Ectodermal cell (in vitro differentiated cells): ENCODE data around the gene ENTR1.

Experiments used
- H3K27ac ChIP-seq: 2 replicates; pipeline ENCODE4 v1.7.0; 2013; ENCODE audit warnings: mild to moderate bottlenecking, low read depth, low read length; ENCODE audit not compliant: insufficient read depth, poor library complexity, severe bottlenecking
- H3K27me3 ChIP-seq: 2 replicates; pipeline ENCODE4 v1.7.0; 2013; ENCODE audit warnings: mild to moderate bottlenecking, low read length; ENCODE audit not compliant: insufficient read depth, control insufficient read depth, poor library complexity, severe bottlenecking
- H3K36me3 ChIP-seq: one replicate; pipeline ENCODE4 v1.7.0; 2013; ENCODE audit warnings: low read length; ENCODE audit not compliant: control insufficient read depth, insufficient read depth
- H3K4me1 ChIP-seq: one replicate; pipeline ENCODE4 v1.7.0; 2013; ENCODE audit warnings: low read length; ENCODE audit not compliant: control insufficient read depth, insufficient read depth
- H3K4me3 ChIP-seq: 2 replicates; pipeline ENCODE4 v1.7.0; 2013; ENCODE audit warnings: low read depth, low read length, control low read depth; ENCODE audit not compliant: insufficient read depth
- H3K9me3 ChIP-seq: 2 replicates; pipeline ENCODE4 v1.7.0; 2013; ENCODE audit warnings: mild to moderate bottlenecking, low read length, moderate library complexity; ENCODE audit not compliant: control insufficient read depth
- WGBS, 2 experiments: methylation state at CpG; one replicate each; pipeline ENCODE4 v1.1.7; 2013; ENCODE audit warnings: missing lambda C conversion rate in 2 of 2; 5-methylcytosine and 5-hydroxymethylcytosine counted together

Gene ENTR1

GRCh38 chr9:136396219-136396515 lies 14.2 kb downstream of the ENTR1 start:
- no peaks in the 10 kb centered on the region for H3K9me3 ChIP-seq
- 94 to 98% methylated on average over 4 of the region's 4 CpGs for WGBS, 2 experiments
- H3K27me3 ChIP-seq: no peaks in the 10 kb centered on the region
- no peak overlapping the region for H3K27ac ChIP-seq
- no peaks in the 10 kb centered on the region for H3K4me1 ChIP-seq
- H3K36me3 ChIP-seq: peaks cover 33% of the 10 kb centered on the region
- no peak overlapping the region for H3K4me3 ChIP-seq

- no peak overlapping the region for H3K4me3 ChIP-seq
- H3K27me3 ChIP-seq: no peaks in the 10 kb centered on the region
- 93% methylated on average over 26 of the region's 26 CpGs for WGBS, 2 experiments
- H3K36me3 ChIP-seq: peaks cover 33% of the 10 kb centered on the region
- no peaks in the 10 kb centered on the region for H3K9me3 ChIP-seq
- no peak overlapping the region for H3K27ac ChIP-seq
- no peaks in the 10 kb centered on the region for H3K4me1 ChIP-seq
Observed at GRCh38 chr9:136395345-136396218, 14.8 kb downstream of the ENTR1 start.

GRCh38 chr9:136395020-136395340 lies 15.4 kb downstream of the ENTR1 start:
- H3K27ac ChIP-seq: no peak overlapping the region
- no peak overlapping the region for H3K4me3 ChIP-seq
- H3K9me3 ChIP-seq: no peaks in the 10 kb centered on the region
- H3K4me1 ChIP-seq: no peaks in the 10 kb centered on the region
- no peaks in the 10 kb centered on the region for H3K27me3 ChIP-seq
- H3K36me3 ChIP-seq: peaks cover 33% of the 10 kb centered on the region
- WGBS, 2 experiments: 96% methylated on average over 13 of the region's 13 CpGs

- no peak overlapping the region for H3K4me3 ChIP-seq
- no peaks in the 10 kb centered on the region for H3K27me3 ChIP-seq
- H3K36me3 ChIP-seq: peaks cover 39% of the 10 kb centered on the region
- H3K9me3 ChIP-seq: no peaks in the 10 kb centered on the region
- no peak overlapping the region for H3K27ac ChIP-seq
- H3K4me1 ChIP-seq: no peaks in the 10 kb centered on the region
- WGBS, 2 experiments: 96% methylated on average over 21 of the region's 21 CpGs
Observed at GRCh38 chr9:136394312-136395019, 15.9 kb downstream of the ENTR1 start.

- Histone ChIP-seq H3K9me3 (no peaks in the 10 kb centered on the region), H3K4me1 (no peaks in the 10 kb centered on the region), H3K36me3 (peaks cover 47% of the 10 kb centered on the region), H3K27me3 (no peaks in the 10 kb centered on the region), H3K27ac (no peak overlapping the region), H3K4me3 (no peak overlapping the region)
- 95 to 97% methylated on average over 17 of the region's 17 CpGs for WGBS, 2 experiments
Observed at GRCh38 chr9:136393531-136393930, 16.9 kb downstream of the ENTR1 start.

GRCh38 chr9:136392538-136393449 lies 17.6 kb downstream of the ENTR1 start:
- H3K27ac ChIP-seq: no peak overlapping the region
- H3K9me3 ChIP-seq: no peaks in the 10 kb centered on the region
- no peak overlapping the region for H3K4me3 ChIP-seq
- 91 to 93% methylated on average over 21 of the region's 21 CpGs for WGBS, 2 experiments
- H3K36me3 ChIP-seq: peaks cover 52% of the 10 kb centered on the region
- no peaks in the 10 kb centered on the region for H3K27me3 ChIP-seq
- no peaks in the 10 kb centered on the region for H3K4me1 ChIP-seq

GRCh38 chr9:136391737-136392537 lies 18.5 kb downstream of the ENTR1 start:
- H3K9me3 ChIP-seq: no peaks in the 10 kb centered on the region
- H3K36me3 ChIP-seq: peaks cover 60% of the 10 kb centered on the region
- no peak overlapping the region for H3K4me3 ChIP-seq
- no peak overlapping the region for H3K27ac ChIP-seq
- 95 to 97% methylated on average over 28 of the region's 28 CpGs for WGBS, 2 experiments
- H3K4me1 ChIP-seq: no peaks in the 10 kb centered on the region
- no peaks in the 10 kb centered on the region for H3K27me3 ChIP-seq

GRCh38 chr9:136389396-136389795 lies 21.0 kb downstream of the ENTR1 start:
- Histone ChIP-seq H3K4me3 (no peak overlapping the region), H3K4me1 (no peaks in the 10 kb centered on the region), H3K27me3 (no peaks in the 10 kb centered on the region), H3K36me3 (peaks cover 42% of the 10 kb centered on the region), H3K9me3 (no peaks in the 10 kb centered on the region), H3K27ac (no peak overlapping the region)
- 94% methylated on average over 14 of the region's 14 CpGs for WGBS, 2 experiments

GRCh38 chr9:136387217-136387616 lies 23.2 kb downstream of the ENTR1 start:
- Histone ChIP-seq H3K4me1 (no peaks in the 10 kb centered on the region), H3K27me3 (no peaks in the 10 kb centered on the region), H3K36me3 (peaks cover 52% of the 10 kb centered on the region), H3K27ac (no peak overlapping the region), H3K9me3 (no peaks in the 10 kb centered on the region), H3K4me3 (no peak overlapping the region)
- WGBS, 2 experiments: 96 to 97% methylated on average over 19 of the region's 19 CpGs
